K562 (cell line): ENCODE measurements around the gene MBNL1. TPM values are rescaled to one million over a fixed set of nuclear protein-coding genes. Genes with fewer than 3 reads are reported as not detected.

Experiments used
- ARID4B ChIP-seq: sonication (generic); formaldehyde crosslinking; IDR thresholded peaks from 2 replicates; pipeline ENCODE4 v1.8.0; 2022; ENCODE audit warnings: mild to moderate bottlenecking, missing genetic modification reagents
- BRD4 ChIP-seq: fragments of 200-600 bp; sonication (generic); IDR thresholded peaks from 2 replicates; pipeline ENCODE4 v1.6.1; 2017; ENCODE audit warnings: inconsistent platforms
- CHD7 ChIP-seq: fragments of 200-600 bp; sonication (generic); IDR thresholded peaks from one replicate; pipeline ENCODE4 v1.6.1; 2012; ENCODE audit warnings: mild to moderate bottlenecking, low read depth, low read length, inconsistent platforms
- RFX7 ChIP-seq: fragments of 250-450 bp; sonication (Bioruptor Pico); IDR thresholded peaks from 2 replicates; pipeline ENCODE4 v1.5.1; 2021; ENCODE audit warnings: mild to moderate bottlenecking
- SNIP1 ChIP-seq: fragments of 450-650 bp; IDR thresholded peaks from 2 replicates; pipeline ENCODE4 v1.7.1; 2017; ENCODE audit warnings: low read depth, mild to moderate bottlenecking
- TAF1 ChIP-seq: IDR thresholded peaks from 2 replicates; pipeline ENCODE4 v1.6.1; 2011; ENCODE audit warnings: mild to moderate bottlenecking, low read length, moderate library complexity; ENCODE audit not compliant: insufficient read depth, control insufficient read depth, severe bottlenecking; ENCODE audit errors: extremely low read depth
- TAL1 ChIP-seq: fragments of 450-650 bp; IDR thresholded peaks from 2 replicates; pipeline ENCODE4 v1.6.1; 2016; ENCODE audit warnings: mild to moderate bottlenecking
- TBL1XR1 ChIP-seq, 2 experiments: IDR thresholded peaks; 2 replicates each; pipeline ENCODE4 v1.6.1; 2012; ENCODE audit warnings: improper control_type of control experiment in 2 of 2, low read length in 2 of 2, mild to moderate bottlenecking in 1 of 2
- ZNF644 ChIP-seq: fragments of 200-800 bp; sonication (Bioruptor generic); IDR thresholded peaks from 2 replicates; pipeline ENCODE4 v1.6.1; 2016; ENCODE audit warnings: low read depth, missing genetic modification characterization, missing compliant biosample characterization
- polyA plus RNA-seq, 8 experiments: library from polyadenylated mRNA; depleted of rRNA in 4 of 8; stranded (reverse) in 5 of 8; unstranded in 3 of 8; fragments of >200 nt; fragmentation: Nextera tagmentation in 2 of 8; fragmentation: Illumina TruSeq in 1 of 8; extraction: Ambion mirVana in 2 of 8; extraction: Trizol in 1 of 8; gene quantifications; 2 replicates each; pipeline versions ENCODE4 v1.2.1 to v1.2.3, GENCODE V29; 2011 to 2014; ENCODE audit warnings: inconsistent platforms in 1 of 8, missing spikeins in 1 of 8
- total RNA-seq, 7 experiments: library from RNA; depleted of rRNA in 6 of 7; stranded (reverse); fragments of >200 nt in 6 of 7; fragmentation: Illumina TruSeq in 2 of 7; extraction: Trizol in 2 of 7; gene quantifications; 2 replicates each; pipeline versions ENCODE4 v1.2.1 to v1.2.3, GENCODE V29; 2011 to 2021; ENCODE audit warnings: low replicate concordance in 1 of 7
- TF ChIP-seq, protein P1 (sequence below): fragments of 450-650 bp; formaldehyde crosslinking; conservative IDR thresholded peaks from 2 replicates; pipeline ENCODE4 v1.4.0; 2022; ENCODE audit warnings: mild to moderate bottlenecking, missing genetic modification characterization

The MBNL1 gene
- total and polyA plus RNA-seq, 9 of the 15 experiments (the other 6 are each of a cell fraction or from before 2014, with no cell fraction given), result 70.3 to 243 (median 220) TPM

GRCh38 chr3:152235709-152236298, 32.9 kb upstream of the MBNL1 start (continued):
- TF ChIP-seq ARID4B (no peak), TAF1 (peak; percentile 82), TBL1XR1 (IDR thresholded peaks at IDR 0.05; ENCODE audit: low read length in 2 of 2) (0 out of 4 replicates have a peak, but pooled peaks of 1 of the 2 experiments have one; percentile 8), ZNF644 (tag) (peak; percentile 22; the same call in 1 of the 2 replicates), RFX7 (CRISPR knock-in tag) (no peak), SNIP1 (no peak), CHD7 (no peak), BRD4 (no peak), TAL1 (peak; percentile 8; the same call in 1 of the 2 replicates)
- TF ChIP-seq, protein P1, sequence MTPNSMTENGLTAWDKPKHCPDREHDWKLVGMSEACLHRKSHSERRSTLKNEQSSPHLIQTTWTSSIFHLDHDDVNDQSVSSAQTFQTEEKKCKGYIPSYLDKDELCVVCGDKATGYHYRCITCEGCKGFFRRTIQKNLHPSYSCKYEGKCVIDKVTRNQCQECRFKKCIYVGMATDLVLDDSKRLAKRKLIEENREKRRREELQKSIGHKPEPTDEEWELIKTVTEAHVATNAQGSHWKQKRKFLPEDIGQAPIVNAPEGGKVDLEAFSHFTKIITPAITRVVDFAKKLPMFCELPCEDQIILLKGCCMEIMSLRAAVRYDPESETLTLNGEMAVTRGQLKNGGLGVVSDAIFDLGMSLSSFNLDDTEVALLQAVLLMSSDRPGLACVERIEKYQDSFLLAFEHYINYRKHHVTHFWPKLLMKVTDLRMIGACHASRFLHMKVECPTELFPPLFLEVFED, result no peak
